SK-N-SH treated with all-trans-retinoic acid at 6 μM for 48 hours (cell line): ENCODE measurements around the gene CCR6.

Source experiments
- ARNTL ChIP-seq: fragments of 450-650 bp; formaldehyde crosslinking; IDR thresholded peaks from 2 replicates; pipeline ENCODE4 v1.5.0; 2020; ENCODE audit warnings: low read depth, mild to moderate bottlenecking, moderate library complexity, borderline replicate concordance
- CREB5 ChIP-seq: fragments of 250-450 bp; sonication (Bioruptor Pico); IDR thresholded peaks from 2 replicates; pipeline ENCODE4 v1.5.1; 2020; ENCODE audit warnings: low read depth, mild to moderate bottlenecking, moderate library complexity
- CSRNP3 ChIP-seq: fragments of 250-450 bp; sonication (Bioruptor Pico); IDR thresholded peaks from 2 replicates; pipeline ENCODE4 v1.5.1; 2021; ENCODE audit warnings: mild to moderate bottlenecking, moderate library complexity
- GLIS3 ChIP-seq: fragments of 250-450 bp; sonication (Bioruptor Pico); IDR thresholded peaks from 2 replicates; pipeline ENCODE4 v1.5.0; 2020; ENCODE audit warnings: mild to moderate bottlenecking, moderate library complexity
- PATZ1 ChIP-seq: fragments of 250-450 bp; sonication (Bioruptor Pico); IDR thresholded peaks from 2 replicates; pipeline ENCODE4 v1.8.0; 2020; ENCODE audit warnings: mild to moderate bottlenecking, moderate library complexity, borderline replicate concordance
- RARB ChIP-seq: fragments of 250-450 bp; sonication (Bioruptor Pico); IDR thresholded peaks from 2 replicates; pipeline ENCODE4 v1.8.0; 2021; ENCODE audit warnings: mild to moderate bottlenecking, moderate library complexity
- SNAI2 ChIP-seq: fragments of 250-450 bp; sonication (Bioruptor Pico); IDR thresholded peaks from 2 replicates; pipeline ENCODE4 v1.5.0; 2020; ENCODE audit warnings: mild to moderate bottlenecking, moderate library complexity
- TOX ChIP-seq: fragments of 250-450 bp; sonication (Bioruptor Pico); IDR thresholded peaks from 2 replicates; pipeline ENCODE4 v1.8.0; 2021; ENCODE audit warnings: mild to moderate bottlenecking, moderate library complexity, borderline replicate concordance
- TSHZ2 ChIP-seq: fragments of 250-450 bp; sonication (Bioruptor Pico); IDR thresholded peaks from 2 replicates; pipeline ENCODE4 v1.5.0; 2020; ENCODE audit warnings: mild to moderate bottlenecking, moderate library complexity
- ZC3H10 ChIP-seq: fragments of 250-450 bp; sonication (Bioruptor Pico); IDR thresholded peaks from 2 replicates; pipeline ENCODE4 v1.5.1; 2021; ENCODE audit warnings: mild to moderate bottlenecking, moderate library complexity
- ZFP3 ChIP-seq: fragments of 250-450 bp; sonication (Bioruptor Pico); IDR thresholded peaks from 2 replicates; pipeline ENCODE4 v1.5.0; 2020; ENCODE audit warnings: mild to moderate bottlenecking, moderate library complexity
- ZFP30 ChIP-seq: fragments of 450-650 bp; formaldehyde crosslinking; IDR thresholded peaks from 2 replicates; pipeline ENCODE4 v1.5.0; 2022; ENCODE audit warnings: mild to moderate bottlenecking, moderate library complexity
- ZNF565 ChIP-seq: fragments of 450-650 bp; formaldehyde crosslinking; conservative IDR thresholded peaks from 2 replicates; pipeline ENCODE4 v1.5.0; 2020; ENCODE audit warnings: low read depth, mild to moderate bottlenecking, moderate library complexity
- ZNF8 ChIP-seq: fragments of 450-650 bp; formaldehyde crosslinking; IDR thresholded peaks from 2 replicates; pipeline ENCODE4 v1.5.0; 2020; ENCODE audit warnings: mild to moderate bottlenecking, moderate library complexity

GRCh38 chr6:167157414-167157813, 34.5 kb downstream of the CCR6 start:
- TF ChIP-seq ZNF565 (no peak), PATZ1 (CRISPR knock-in tag) (no peak), TSHZ2 (CRISPR knock-in tag) (no peak), ZNF8 (CRISPR knock-in tag) (no peak), ZFP30 (CRISPR knock-in tag) (no peak), RARB (CRISPR knock-in tag) (no peak), SNAI2 (CRISPR knock-in tag) (no peak), CSRNP3 (no peak), CREB5 (CRISPR knock-in tag) (no peak), ZC3H10 (CRISPR knock-in tag) (no peak), GLIS3 (CRISPR knock-in tag) (no peak), ZFP3 (CRISPR knock-in tag) (no peak), TOX (CRISPR knock-in tag) (no peak), ARNTL (CRISPR knock-in tag) (no peak)
